ENCODE measurements around the gene SHCBP1L.

DNA sequence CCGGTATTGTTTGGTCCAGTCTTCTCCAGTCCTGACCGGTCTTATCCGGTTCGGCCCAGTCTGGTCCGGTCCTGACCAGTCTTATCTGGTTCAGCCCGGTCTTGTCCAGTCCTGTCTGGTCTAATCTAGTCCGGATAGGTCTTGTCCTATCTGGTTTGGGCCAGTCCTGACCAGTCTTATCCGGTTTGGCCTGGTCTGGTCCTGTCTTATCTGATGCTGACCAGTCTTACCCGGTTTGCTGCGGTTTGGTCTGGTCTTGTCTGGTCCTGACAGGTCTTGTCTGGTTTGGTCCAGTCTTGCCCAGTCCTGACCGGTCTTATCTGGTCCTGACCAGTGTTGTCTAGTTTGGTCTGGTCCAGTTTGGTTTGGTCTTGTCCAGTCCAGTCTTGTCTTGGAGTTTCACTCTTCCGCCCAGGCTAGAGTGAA lies 83.7 kb downstream of the SHCBP1L start:
- TF ChIP-seq CTCF (IDR thresholded peaks at IDR 0.05) (no peak), EZH2 (IDR thresholded peaks at IDR 0.05) (no peak)

Data from neural progenitor cell (in vitro differentiated cells).